Measurements from ENCODE around the gene PLAAT3.
"Not testable (repeated sequence)": the region's sequence is repeated elsewhere in the genome, so short reads cannot be mapped to it uniquely, and the experiment has no call there.

PLAAT3 gene

GRCh38 chr11:63614136-63614671 lies at the start of gene PLAAT3:
TSS of gene PLAAT3 (minus strand) at chr11:63614433. CDS start at chr11:63614014, 419 bp downstream.
- no peak for DNase-seq

GRCh38 chr11:63663809-63664208 lies 49.6 kb upstream of the PLAAT3 start:
- DNase-seq, result no peak

- DNase-seq, result no peak
Observed at GRCh38 chr11:63660972-63661371, 46.7 kb upstream of the PLAAT3 start.

DNA sequence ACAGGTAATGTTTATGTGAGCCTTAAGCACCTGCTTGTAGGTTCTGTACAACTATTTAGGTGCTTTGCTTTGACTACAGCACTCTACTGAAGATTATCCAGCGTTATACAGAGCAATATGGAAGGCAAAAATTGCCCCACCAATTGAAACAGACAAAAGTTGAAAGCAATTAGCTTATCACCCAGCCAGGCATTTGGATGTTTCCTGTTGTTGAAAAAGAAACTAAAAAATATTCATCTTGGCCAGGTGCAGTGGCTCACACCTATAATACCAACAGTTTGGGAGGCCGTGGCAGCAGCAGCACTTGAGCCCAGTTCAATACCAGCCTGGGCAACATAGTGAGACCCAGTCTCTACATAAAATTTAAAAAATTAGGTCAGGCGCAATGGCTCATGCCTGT lies 38.4 kb upstream of the PLAAT3 start:
- DNase-seq, result no peak

DNA sequence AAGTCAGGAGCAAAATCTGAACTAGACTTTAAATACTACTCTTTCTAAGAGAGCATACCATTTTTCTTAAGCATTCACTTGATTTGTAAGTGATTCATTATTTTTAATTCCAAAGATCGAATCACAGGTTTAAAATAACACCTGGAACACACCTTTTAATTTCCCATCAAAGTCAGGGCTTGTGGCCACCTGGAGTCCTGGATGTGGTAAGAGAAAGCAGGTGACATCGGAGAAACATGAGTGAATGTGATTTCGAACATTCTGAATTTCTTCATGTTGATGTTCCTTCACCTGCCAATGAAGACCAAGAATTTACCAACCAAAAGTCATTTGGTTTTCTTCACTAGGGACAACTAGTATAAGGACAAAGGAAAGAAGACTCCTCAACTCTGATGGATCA lies 29.0 kb upstream of the PLAAT3 start:
- no peak for DNase-seq

DNA sequence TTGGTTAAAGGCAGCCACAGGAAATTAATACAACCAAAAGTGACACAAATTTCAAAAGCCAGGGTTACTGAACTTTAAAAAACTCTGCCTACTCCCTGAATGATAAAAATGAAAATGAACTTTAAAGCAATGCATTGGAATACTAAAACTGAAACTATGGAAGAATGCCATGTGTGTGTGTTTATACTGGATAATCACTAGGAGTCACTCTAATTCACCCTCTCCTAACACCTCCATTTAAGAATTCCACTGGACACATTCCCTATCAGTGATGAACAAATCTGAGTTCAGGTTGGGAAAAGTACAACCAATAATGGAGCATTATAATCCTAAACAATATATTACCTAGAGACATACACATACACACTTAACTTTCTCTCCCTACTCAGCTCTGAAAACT lies 27.5 kb upstream of the PLAAT3 start:
- DNase-seq, result no peak

DNA sequence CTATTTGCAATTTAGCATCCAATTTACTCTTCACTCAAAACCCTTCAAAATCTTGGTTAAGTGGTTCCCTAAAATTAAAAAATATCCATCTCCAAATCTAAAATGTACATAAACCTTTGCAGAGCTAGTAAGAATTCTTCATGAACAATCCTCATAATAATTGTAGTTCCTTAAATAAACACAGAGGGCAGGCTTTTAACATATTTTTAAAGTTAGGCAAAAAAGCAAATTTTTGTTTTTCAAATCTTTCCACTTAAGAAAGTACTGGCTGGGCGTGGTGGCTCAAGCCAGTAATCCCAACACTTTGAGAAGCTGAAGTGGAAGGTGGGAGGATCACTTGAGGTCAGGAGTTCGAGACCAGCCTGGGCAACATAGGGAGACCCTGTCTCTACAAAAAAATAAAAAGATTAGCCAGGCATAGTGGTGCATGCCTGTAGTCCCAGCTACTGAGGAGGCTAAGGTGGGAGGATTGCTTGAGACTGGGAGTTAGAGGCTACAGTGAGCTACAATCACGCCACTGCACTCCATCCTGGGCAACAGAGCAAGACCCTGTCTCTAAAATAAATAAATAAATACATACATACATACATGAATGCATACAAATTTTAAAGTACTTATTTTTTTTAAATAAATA lies 25.1 kb upstream of the PLAAT3 start:
- no peak for DNase-seq

DNA sequence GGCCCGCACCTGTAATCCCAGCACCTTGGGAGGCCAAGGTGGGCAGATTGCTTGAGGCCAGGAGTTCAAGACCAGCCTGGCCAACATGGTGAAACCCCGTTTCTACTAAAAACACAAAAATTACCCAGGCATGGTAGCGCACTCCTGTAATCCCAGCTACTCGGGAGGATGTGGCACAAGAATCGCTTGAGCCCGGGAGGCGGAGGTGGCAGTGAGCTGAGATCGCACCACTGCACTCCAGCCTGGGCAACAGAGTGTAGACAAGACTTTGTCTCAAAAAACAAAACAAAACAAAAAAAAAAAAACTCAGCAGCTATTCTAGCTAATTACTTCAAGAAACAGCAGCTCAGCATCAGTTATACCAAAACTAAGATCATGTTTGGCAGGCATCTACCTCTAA lies 24.2 kb upstream of the PLAAT3 start:
- not testable (repeated sequence) for DNase-seq

GRCh38 chr11:63635762-63636465 lies 21.7 kb upstream of the PLAAT3 start:
- no peak for DNase-seq

DNA sequence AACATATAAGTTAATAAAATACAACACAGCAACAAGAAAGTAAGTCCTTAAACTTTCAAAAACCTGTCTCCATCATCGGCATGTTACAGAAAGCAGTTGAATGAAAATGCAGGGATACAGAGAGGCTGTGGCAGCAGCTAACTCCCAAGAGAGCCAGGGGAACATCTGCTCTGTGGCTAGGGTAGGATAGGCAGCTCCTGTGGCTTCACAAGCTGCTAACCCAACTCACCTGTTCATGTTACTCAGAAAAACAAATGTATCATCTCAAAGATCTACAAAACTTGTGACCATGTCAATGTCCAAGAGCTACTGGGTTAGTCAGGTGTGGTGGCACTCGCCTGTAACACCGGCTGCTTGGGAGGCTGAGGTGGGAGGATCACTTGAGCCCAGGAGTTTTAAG lies 15.2 kb upstream of the PLAAT3 start:
- no peak for DNase-seq

DNA sequence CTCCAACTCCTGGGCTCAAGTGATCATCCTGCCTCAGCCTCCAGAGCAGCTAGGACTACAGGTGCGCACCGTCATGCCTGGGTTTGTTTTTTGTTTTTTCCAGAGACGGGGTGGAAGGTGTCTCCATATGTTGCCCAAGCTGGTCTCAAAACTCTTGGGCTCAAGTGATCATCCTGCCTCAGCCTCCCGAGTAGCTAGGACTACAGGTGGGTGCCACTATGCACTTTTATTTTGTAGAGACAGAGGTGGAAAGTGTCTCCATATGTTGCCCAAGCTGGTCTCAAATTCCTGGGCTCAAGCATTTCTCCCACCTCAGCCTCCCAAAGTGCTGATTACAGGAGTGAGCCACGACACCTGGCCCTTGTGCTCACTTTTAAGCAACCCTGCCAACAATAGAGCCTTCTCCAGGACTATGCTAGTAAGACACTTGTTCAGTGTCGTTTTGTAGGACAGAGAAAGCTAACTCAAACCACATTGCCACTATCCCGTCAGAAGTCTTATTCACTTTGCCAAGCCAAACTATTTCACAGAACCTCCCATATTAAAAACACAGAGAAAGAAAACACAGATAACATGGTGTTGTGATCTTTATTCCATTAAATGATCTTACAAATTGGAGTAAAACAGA lies 9.4 kb upstream of the PLAAT3 start:
- DNase-seq, result no peak

GRCh38 chr11:63622323-63622722 lies 8.1 kb upstream of the PLAAT3 start:
- DNase-seq, result no peak

DNA sequence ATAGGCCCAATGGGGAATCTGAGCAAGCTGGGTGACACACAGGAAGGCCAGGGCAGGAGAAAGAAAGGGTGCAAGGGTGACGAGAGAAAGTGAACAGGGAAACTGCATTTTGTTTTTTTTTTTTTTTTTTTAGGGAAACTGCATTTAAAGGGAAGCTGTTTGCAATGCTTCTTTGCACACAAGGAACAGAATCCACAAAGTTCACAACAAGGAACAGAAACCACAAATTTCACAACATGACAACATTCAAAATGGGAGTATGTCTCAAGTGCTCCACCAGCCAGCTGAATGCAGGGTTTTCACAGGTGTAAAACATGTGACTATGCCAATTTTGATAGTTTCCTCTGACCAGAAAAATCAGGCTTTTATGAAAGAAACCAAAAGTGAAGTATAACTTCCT lies 6.8 kb upstream of the PLAAT3 start:
- no peak for DNase-seq

DNA sequence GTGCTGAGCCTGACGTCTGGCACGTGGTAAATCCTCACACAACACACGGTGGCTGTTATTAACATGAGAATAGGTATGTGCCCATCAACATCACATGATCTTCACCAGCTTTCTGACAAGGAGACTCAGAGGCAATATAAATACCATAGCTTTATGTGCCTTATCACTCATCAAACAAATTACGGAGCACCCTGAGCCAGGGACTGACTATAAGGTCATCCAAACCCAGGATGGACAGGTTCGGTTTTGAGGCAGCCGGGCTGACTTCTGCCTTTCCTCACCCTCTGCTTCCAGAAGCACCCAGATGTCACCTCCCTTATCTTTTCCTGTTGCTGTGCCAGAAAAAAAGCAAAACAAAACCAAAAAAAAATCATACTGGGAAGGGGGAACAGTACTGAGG lies 5.7 kb upstream of the PLAAT3 start:
- DNase-seq, result no peak

GRCh38 chr11:63617686-63618085 lies 3.5 kb upstream of the PLAAT3 start:
- DNase-seq, result not testable (repeated sequence)

- DNase-seq, result no peak
Observed at GRCh38 chr11:63616953-63617352, 2.7 kb upstream of the PLAAT3 start.

DNA sequence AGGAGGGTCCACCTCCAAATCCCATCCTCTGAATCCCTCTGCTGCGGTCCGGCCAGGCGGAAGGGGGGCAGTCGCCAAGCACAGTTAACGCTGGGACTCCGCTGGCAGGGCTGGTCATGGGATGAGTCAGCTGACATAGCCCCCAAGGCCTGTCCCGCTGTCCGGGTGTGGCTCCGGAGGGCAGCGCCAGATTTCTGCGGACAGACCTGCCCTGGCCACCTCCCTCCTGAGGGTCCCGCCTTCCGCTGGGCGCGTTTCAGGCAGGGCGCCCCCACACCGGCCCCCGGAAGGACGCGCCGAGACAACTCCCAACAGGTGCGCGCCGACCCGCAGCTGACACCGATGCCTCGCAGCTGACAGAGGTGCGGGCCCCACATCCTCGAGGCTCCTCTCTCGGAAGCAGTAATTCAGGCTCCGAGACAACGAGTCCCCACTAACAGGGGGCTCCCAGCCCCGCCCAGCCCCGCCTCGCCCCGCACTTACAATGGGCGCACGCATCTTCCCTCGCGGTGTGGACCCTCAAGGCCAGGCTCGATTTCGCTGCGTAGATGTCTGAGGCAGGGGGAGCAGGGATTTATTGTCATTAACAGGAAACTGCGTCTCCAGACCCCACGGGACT lies 607 bp downstream of the PLAAT3 start:
- DNase-seq, result peak; percentile 18

DNA sequence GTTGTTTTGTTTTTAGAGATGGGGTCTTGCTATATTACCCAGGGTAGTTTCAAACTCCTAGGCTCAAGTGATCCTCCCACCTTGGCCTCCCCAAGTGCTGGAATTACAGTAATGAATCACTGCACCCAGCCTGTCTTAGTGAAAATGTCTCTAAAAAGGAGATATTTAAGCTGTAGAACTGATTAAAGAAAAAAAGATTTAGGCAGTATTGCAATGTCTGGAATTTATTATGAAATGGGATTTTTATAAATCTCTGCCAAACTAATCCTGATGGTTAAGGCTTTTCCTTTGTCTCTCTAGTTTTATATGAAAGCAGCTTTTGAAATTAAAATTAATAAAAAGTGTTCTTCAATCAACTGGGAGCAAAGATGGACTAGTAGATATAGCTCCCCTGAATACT lies 2.1 kb downstream of the PLAAT3 start:
- no peak for DNase-seq

- no peak for DNase-seq
Observed at GRCh38 chr11:63611395-63611747, 2.9 kb downstream of the PLAAT3 start.

DNA sequence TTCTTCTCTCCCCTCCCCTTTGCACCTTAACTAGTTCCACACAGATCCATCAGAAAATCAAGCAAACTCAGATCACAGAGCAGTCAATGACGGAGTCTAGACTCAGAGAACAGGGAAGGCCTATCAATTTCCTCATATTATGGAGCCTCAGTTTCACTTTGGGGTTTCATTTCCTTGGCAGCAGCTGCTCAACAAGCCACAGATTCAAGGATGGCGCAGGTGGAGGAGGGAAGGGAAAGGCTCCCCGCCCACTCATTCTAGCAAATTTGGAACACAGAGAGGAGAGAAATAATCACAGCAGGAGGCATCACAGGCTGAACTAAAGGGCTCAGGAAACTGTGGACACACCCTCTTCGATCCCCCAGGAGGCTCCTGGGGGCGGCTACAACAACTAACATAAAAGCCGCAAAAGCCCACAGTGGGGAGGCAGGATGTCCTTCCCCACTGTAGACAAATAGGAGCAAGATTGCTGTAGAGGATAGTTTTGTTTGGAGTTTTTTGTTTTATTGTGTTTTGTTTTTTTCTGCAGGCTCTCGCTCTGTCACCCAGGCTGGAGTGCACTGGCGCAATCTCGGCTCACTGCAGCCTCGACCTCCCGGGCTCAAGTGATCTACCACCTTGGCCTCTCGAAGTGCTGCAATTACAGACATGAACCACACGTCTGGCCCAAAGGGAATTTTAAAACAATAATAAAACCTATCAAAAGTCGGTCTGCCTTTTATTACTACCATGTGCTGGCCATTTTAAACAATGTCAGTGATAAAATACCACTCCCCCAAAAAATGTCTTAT lies 3.4 kb downstream of the PLAAT3 start:
- DNase-seq, result no peak

- no peak for DNase-seq
Observed at GRCh38 chr11:63609971-63610580, 4.2 kb downstream of the PLAAT3 start.

- DNase-seq, result no peak
Observed at GRCh38 chr11:63609536-63609935, 4.7 kb downstream of the PLAAT3 start.
